HepG2 (cell line): ENCODE measurements around the gene INTS1. TPM values are rescaled to one million over a fixed set of nuclear protein-coding genes. Genes with fewer than 3 reads are reported as not detected.

ENCODE experiments used
- ETV6 ChIP-seq: sonication (generic); formaldehyde crosslinking; conservative IDR thresholded peaks from 2 replicates; pipeline ENCODE4 v1.4.0; 2020; ENCODE audit warnings: missing genetic modification reagents
- IKZF4 ChIP-seq: sonication (generic); formaldehyde crosslinking; IDR thresholded peaks from 2 replicates; pipeline ENCODE4 v1.5.1; 2020; ENCODE audit warnings: borderline replicate concordance, mild to moderate bottlenecking, low read depth, missing genetic modification reagents; ENCODE audit errors: not compliant biosample characterization
- MAFK ChIP-seq, 2 experiments: IDR thresholded peaks in 1 of 2; conservative IDR thresholded peaks in 1 of 2; 2 replicates each; pipeline ENCODE4 v1.6.1; 2011; ENCODE audit warnings: improper control_type of control experiment in 2 of 2, low read length in 2 of 2
- MZF1 ChIP-seq: sonication (generic); formaldehyde crosslinking; IDR thresholded peaks from 2 replicates; pipeline ENCODE4 v1.8.1; 2023; ENCODE audit warnings: mild to moderate bottlenecking, missing genetic modification reagents, borderline replicate concordance
- NCOA5 ChIP-seq: sonication (generic); formaldehyde crosslinking; IDR thresholded peaks from 2 replicates; pipeline ENCODE4 v1.4.0; 2020; ENCODE audit warnings: missing genetic modification reagents
- POLR2AphosphoS2 ChIP-seq: IDR thresholded peaks from 2 replicates; pipeline ENCODE4 v1.6.1; 2011; ENCODE audit warnings: low read depth, low read length, improper control_type of control experiment
- PRMT3 ChIP-seq: sonication (generic); formaldehyde crosslinking; IDR thresholded peaks from 2 replicates; pipeline ENCODE4 v1.8.1; 2022; ENCODE audit warnings: low read depth, mild to moderate bottlenecking, moderate library complexity, missing genetic modification reagents, borderline replicate concordance
- TEAD2 ChIP-seq: sonication (generic); formaldehyde crosslinking; IDR thresholded peaks from 2 replicates; pipeline ENCODE4 v1.9.0; 2021; ENCODE audit warnings: missing genetic modification reagents
- ZKSCAN1 ChIP-seq: fragments of 150-350 bp; IDR thresholded peaks from 2 replicates; pipeline ENCODE4 v1.6.1; 2014; ENCODE audit warnings: low read length
- ZNF296 ChIP-seq: sonication (generic); formaldehyde crosslinking; conservative IDR thresholded peaks from 2 replicates; pipeline ENCODE4 v1.5.0; 2020; ENCODE audit warnings: mild to moderate bottlenecking, missing genetic modification reagents
- ZNF75D ChIP-seq: sonication (generic); formaldehyde crosslinking; IDR thresholded peaks from 2 replicates; pipeline ENCODE4 v1.8.1; 2023; ENCODE audit warnings: missing genetic modification reagents, mild to moderate bottlenecking, borderline replicate concordance
- ZNF768 ChIP-seq: sonication (generic); formaldehyde crosslinking; IDR thresholded peaks from 2 replicates; pipeline ENCODE4 v1.4.0; 2020; ENCODE audit warnings: missing genetic modification reagents
- ZSCAN21 ChIP-seq: sonication (generic); formaldehyde crosslinking; IDR thresholded peaks from 2 replicates; pipeline ENCODE4 v1.8.0; 2022; ENCODE audit warnings: mild to moderate bottlenecking, missing genetic modification reagents, moderate library complexity, borderline replicate concordance
- polyA plus RNA-seq, 8 experiments: library from polyadenylated mRNA; depleted of rRNA in 3 of 8; stranded (reverse) in 7 of 8; unstranded in 1 of 8; fragments of >200 nt; fragmentation: Illumina TruSeq in 4 of 8; extraction: Trizol in 4 of 8; gene quantifications; 2 replicates each; pipeline versions ENCODE4 v1.2.1 to v1.2.3, GENCODE V29; 2011 to 2016; ENCODE audit warnings: low read depth in 4 of 8, missing spikeins in 1 of 8, mixed read lengths in 1 of 8; ENCODE audit not compliant: insufficient read depth in 1 of 8
- total RNA-seq, 5 experiments: library from RNA; depleted of rRNA; stranded (reverse); fragments of >200 nt; fragmentation: Illumina TruSeq; extraction: Trizol; gene quantifications; 2 replicates each; pipeline ENCODE4 v1.2.3, GENCODE V29; 2016; ENCODE audit warnings: low read depth in 1 of 5
- TF ChIP-seq, protein P1 (sequence below): fragments of 450-650 bp; IDR thresholded peaks from 2 replicates; pipeline ENCODE4 v1.6.1; 2017
- TF ChIP-seq, protein P2 (sequence below): conservative IDR thresholded peaks from 2 replicates; pipeline ENCODE4 v1.6.1; 2018; ENCODE audit warnings: missing genetic modification reagents
- TF ChIP-seq, protein P3 (sequence below): sonication (generic); formaldehyde crosslinking; IDR thresholded peaks from 2 replicates; pipeline ENCODE4 v1.4.0; 2020; ENCODE audit warnings: mild to moderate bottlenecking, missing genetic modification reagents
- TF ChIP-seq, protein P4 (sequence below): sonication (generic); formaldehyde crosslinking; IDR thresholded peaks from 2 replicates; pipeline ENCODE4 v1.5.0; 2020; ENCODE audit warnings: mild to moderate bottlenecking, missing genetic modification reagents, moderate library complexity
- TF ChIP-seq, protein P5 (sequence below), 2 experiments: sonication (generic) in 1 of 2; formaldehyde crosslinking in 1 of 2; IDR thresholded peaks; 2 replicates each; pipeline versions ENCODE4 v1.6.1 to v1.9.0; 2014 to 2022; ENCODE audit warnings: antibody characterized with exemption in 1 of 2, borderline replicate concordance in 1 of 2, inconsistent platforms in 1 of 2, low read depth in 1 of 2, missing genetic modification reagents in 1 of 2

The INTS1 gene
- total and polyA plus RNA-seq, 2 of the 13 experiments (the other 11 are each of a cell fraction or from before 2014, with no cell fraction given) = 13.7 to 29.0 TPM

DNA sequence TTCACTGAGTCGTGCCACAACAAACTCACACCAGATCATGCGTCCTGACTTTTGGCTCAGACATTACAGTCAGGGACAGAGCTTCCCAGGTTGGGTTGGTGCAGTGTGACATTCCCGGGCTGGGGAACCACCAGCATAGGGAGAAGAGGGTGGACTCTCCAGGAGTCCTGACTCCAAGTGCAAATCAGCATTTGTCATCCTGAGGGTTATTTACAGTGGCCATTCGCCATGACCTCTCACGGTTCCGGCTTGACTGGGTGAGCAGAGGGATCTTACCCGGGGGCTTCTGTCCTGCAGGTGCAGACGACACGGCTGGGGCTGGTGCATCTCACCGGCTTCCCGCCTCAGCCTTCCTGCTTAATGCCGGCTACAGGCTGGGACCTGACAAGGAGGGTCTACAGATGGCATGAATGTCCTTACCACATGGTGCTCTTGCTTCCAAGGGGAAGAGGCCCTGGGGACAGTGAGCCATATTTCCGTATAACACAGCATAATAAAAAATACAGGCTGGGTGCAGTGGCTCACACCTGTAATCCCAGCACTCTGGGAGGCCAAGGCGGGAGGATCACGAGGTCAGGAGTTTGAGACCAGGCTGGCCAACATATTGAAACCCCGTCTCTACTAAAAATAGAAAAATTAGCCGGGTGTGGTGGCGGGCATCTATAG, 12.5 kb upstream of the INTS1 start (continued):
- no peak for TF ChIP-seq PRMT3
- TF ChIP-seq MZF1 (CRISPR knock-in tag) = no peak
- no peak for TF ChIP-seq ETV6 (CRISPR knock-in tag)
- TF ChIP-seq ZNF768 = no peak
- TF ChIP-seq TEAD2 (CRISPR knock-in tag) = no peak
- no peak for TF ChIP-seq ZKSCAN1
- TF ChIP-seq, protein P1, sequence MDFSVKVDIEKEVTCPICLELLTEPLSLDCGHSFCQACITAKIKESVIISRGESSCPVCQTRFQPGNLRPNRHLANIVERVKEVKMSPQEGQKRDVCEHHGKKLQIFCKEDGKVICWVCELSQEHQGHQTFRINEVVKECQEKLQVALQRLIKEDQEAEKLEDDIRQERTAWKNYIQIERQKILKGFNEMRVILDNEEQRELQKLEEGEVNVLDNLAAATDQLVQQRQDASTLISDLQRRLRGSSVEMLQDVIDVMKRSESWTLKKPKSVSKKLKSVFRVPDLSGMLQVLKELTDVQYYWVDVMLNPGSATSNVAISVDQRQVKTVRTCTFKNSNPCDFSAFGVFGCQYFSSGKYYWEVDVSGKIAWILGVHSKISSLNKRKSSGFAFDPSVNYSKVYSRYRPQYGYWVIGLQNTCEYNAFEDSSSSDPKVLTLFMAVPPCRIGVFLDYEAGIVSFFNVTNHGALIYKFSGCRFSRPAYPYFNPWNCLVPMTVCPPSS = no peak
- no peak for TF ChIP-seq POLR2AphosphoS2
- TF ChIP-seq, protein P2, sequence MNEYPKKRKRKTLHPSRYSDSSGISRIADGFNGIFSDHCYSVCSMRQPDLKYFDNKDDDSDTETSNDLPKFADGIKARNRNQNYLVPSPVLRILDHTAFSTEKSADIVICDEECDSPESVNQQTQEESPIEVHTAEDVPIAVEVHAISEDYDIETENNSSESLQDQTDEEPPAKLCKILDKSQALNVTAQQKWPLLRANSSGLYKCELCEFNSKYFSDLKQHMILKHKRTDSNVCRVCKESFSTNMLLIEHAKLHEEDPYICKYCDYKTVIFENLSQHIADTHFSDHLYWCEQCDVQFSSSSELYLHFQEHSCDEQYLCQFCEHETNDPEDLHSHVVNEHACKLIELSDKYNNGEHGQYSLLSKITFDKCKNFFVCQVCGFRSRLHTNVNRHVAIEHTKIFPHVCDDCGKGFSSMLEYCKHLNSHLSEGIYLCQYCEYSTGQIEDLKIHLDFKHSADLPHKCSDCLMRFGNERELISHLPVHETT (CRISPR knock-in tag) = no peak
- TF ChIP-seq NCOA5 (CRISPR knock-in tag) = no peak
- no peak for TF ChIP-seq ZNF296 (CRISPR knock-in tag)
- TF ChIP-seq, protein P3, sequence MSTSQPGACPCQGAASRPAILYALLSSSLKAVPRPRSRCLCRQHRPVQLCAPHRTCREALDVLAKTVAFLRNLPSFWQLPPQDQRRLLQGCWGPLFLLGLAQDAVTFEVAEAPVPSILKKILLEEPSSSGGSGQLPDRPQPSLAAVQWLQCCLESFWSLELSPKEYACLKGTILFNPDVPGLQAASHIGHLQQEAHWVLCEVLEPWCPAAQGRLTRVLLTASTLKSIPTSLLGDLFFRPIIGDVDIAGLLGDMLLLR (CRISPR knock-in tag) = no peak
- no peak for TF ChIP-seq ZNF75D (CRISPR knock-in tag)
- TF ChIP-seq MAFK (conservative IDR thresholded peaks at IDR 0.05 in 1 of 2, IDR thresholded peaks at IDR 0.05 in 1 of 2; ENCODE audit: low read length in 2 of 2) = peak in 1 of 2 experiments; percentile 24; a peak in 2 of 4 replicates
- TF ChIP-seq, protein P4, sequence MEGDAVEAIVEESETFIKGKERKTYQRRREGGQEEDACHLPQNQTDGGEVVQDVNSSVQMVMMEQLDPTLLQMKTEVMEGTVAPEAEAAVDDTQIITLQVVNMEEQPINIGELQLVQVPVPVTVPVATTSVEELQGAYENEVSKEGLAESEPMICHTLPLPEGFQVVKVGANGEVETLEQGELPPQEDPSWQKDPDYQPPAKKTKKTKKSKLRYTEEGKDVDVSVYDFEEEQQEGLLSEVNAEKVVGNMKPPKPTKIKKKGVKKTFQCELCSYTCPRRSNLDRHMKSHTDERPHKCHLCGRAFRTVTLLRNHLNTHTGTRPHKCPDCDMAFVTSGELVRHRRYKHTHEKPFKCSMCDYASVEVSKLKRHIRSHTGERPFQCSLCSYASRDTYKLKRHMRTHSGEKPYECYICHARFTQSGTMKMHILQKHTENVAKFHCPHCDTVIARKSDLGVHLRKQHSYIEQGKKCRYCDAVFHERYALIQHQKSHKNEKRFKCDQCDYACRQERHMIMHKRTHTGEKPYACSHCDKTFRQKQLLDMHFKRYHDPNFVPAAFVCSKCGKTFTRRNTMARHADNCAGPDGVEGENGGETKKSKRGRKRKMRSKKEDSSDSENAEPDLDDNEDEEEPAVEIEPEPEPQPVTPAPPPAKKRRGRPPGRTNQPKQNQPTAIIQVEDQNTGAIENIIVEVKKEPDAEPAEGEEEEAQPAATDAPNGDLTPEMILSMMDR (CRISPR knock-in tag) = no peak
- TF ChIP-seq, protein P5, sequence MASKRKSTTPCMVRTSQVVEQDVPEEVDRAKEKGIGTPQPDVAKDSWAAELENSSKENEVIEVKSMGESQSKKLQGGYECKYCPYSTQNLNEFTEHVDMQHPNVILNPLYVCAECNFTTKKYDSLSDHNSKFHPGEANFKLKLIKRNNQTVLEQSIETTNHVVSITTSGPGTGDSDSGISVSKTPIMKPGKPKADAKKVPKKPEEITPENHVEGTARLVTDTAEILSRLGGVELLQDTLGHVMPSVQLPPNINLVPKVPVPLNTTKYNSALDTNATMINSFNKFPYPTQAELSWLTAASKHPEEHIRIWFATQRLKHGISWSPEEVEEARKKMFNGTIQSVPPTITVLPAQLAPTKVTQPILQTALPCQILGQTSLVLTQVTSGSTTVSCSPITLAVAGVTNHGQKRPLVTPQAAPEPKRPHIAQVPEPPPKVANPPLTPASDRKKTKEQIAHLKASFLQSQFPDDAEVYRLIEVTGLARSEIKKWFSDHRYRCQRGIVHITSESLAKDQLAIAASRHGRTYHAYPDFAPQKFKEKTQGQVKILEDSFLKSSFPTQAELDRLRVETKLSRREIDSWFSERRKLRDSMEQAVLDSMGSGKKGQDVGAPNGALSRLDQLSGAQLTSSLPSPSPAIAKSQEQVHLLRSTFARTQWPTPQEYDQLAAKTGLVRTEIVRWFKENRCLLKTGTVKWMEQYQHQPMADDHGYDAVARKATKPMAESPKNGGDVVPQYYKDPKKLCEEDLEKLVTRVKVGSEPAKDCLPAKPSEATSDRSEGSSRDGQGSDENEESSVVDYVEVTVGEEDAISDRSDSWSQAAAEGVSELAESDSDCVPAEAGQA (IDR thresholded peaks at IDR 0.05; ENCODE audit: low read depth) = no peak
- TF ChIP-seq, protein P5 (CRISPR knock-in tag; IDR thresholded peaks at IDR 0.05; ENCODE audit: borderline replicate concordance) = no peak
- no peak for TF ChIP-seq IKZF4 (CRISPR knock-in tag)
- TF ChIP-seq ZSCAN21 (CRISPR knock-in tag) = no peak
